AG04450 (cell line): ENCODE results near the gene MAGEA4. TPM values are rescaled to one million over a fixed set of nuclear protein-coding genes. Genes with fewer than 3 reads are reported as not detected.

Source experiments
- CTCF ChIA-PET: fragments of 300-600, 350-600 bp; formaldehyde crosslinking; extraction: SDS; loops from one replicate; lab custom pipeline; 2022; ENCODE audit warnings: antibody characterized with exemption, inconsistent platforms; lab: Charles Lee
- POLR2A ChIA-PET: fragments of 350-600 bp; formaldehyde crosslinking; extraction: SDS; loops from one replicate; lab custom pipeline; 2021; ENCODE audit warnings: antibody characterized with exemption, inconsistent platforms; lab: Yijun Ruan, JAX
- DNase-seq: peaks from one replicate; pipeline ENCODE4 v3.0.0-alpha.2; 2011; ENCODE audit warnings: low read depth, low spot score
- H3K27ac ChIP-seq: one replicate; pipeline ENCODE4 v1.5.1; 2012; ENCODE audit warnings: low read depth, low read length, control low read depth
- H3K27me3 ChIP-seq: one replicate; pipeline ENCODE4 v1.6.0; 2012; ENCODE audit warnings: low read length; ENCODE audit not compliant: control insufficient read depth, insufficient read depth
- H3K4me3 ChIP-seq: 2 replicates; pipeline ENCODE4 v1.5.1; 2011; ENCODE audit warnings: mild to moderate bottlenecking, low read depth, low read length, control low read depth
- H3K9me3 ChIP-seq: 2 replicates; pipeline ENCODE4 v1.5.1; 2012; ENCODE audit warnings: low read length; ENCODE audit not compliant: control insufficient read depth, insufficient read depth
- CTCF ChIP-seq: IDR thresholded peaks from 2 replicates; pipeline ENCODE4 v1.5.1; 2011; ENCODE audit warnings: low read depth, low read length, control low read depth, inconsistent platforms
- polyA plus RNA-seq: library from polyadenylated mRNA; depleted of rRNA; stranded (reverse); fragments of >200 nt; gene quantifications from 2 replicates; pipeline ENCODE4 v1.2.3, GENCODE V29; 2011

The MAGEA4 gene
- polyA plus RNA-seq, 1 experiment = not detected

- H3K27ac ChIP-seq = no peak overlapping the region
- ChIA-PET CTCF (no interaction called here), POLR2A (no interaction called here)
- no peak for DNase-seq
- TF ChIP-seq CTCF = no peak
- no peaks in the 10 kb centered on the region for H3K9me3 ChIP-seq
- no peak overlapping the region for H3K4me3 ChIP-seq
- H3K27me3 ChIP-seq = no peaks in the 10 kb centered on the region
These were observed 13.1 kb upstream of the MAGEA4 start for GRCh38 chrX:151899622-151900021.

- no peak overlapping the region for H3K4me3 ChIP-seq
- CTCF ChIA-PET = no interaction called here
These were observed 10.9 kb upstream of the MAGEA4 start for GRCh38 chrX:151901826-151902225.

GRCh38 chrX:151902813-151903591 lies 9.7 kb upstream of the MAGEA4 start:
- CTCF ChIA-PET = interaction anchor here (0.7 kb wide), 1 partner anchor 32 kb away, joined by 3 read pairs; no protein-coding TSS in a partner anchor
- POLR2A ChIA-PET = interaction anchor here (1.4 kb wide), 1 partner anchor 32 kb away, joined by 5 read pairs; no protein-coding TSS in a partner anchor
- no peak for TF ChIP-seq CTCF
- no peak overlapping the region for H3K4me3 ChIP-seq
- H3K9me3 ChIP-seq = no peaks in the 10 kb centered on the region
- no peaks in the 10 kb centered on the region for H3K27me3 ChIP-seq
- H3K27ac ChIP-seq = peak overlapping the region; percentile 73
- peak; percentile 55 for DNase-seq

More at GRCh38 chrX:151901826-151902225, 10.9 kb upstream of the MAGEA4 start:
- H3K27ac ChIP-seq = no peak overlapping the region
- H3K27me3 ChIP-seq = no peaks in the 10 kb centered on the region
- TF ChIP-seq CTCF = no peak
- POLR2A ChIA-PET = interaction anchor here (0.5 to 1.4 kb wide), 2 partner anchors 31 to 505 kb away, joined by 4 to 5 read pairs; no protein-coding TSS in a partner anchor
- DNase-seq = no peak
- no peaks in the 10 kb centered on the region for H3K9me3 ChIP-seq

GRCh38 chrX:151904989-151905388 lies 7.7 kb upstream of the MAGEA4 start:
- ChIA-PET CTCF (no interaction called here), POLR2A (no interaction called here)
- no peak overlapping the region for H3K27ac ChIP-seq

More at GRCh38 chrX:151904989-151905388, 7.7 kb upstream of the MAGEA4 start:
- TF ChIP-seq CTCF = no peak
- Histone ChIP-seq H3K9me3 (no peaks in the 10 kb centered on the region), H3K4me3 (no peak overlapping the region), H3K27me3 (no peaks in the 10 kb centered on the region)
- no peak for DNase-seq
